Peyer's patch (tissue), 4 donors: ENCODE results near the gene TSN.

Experiments used
- CTCF ChIP-seq, 6 experiments: fragments of 450-650 bp in 4 of 6; fragments of 200-600 bp in 2 of 6; sonication (generic) in 1 of 6; IDR thresholded peaks; one replicate each; pipeline ENCODE4 v1.5.1; 2017 to 2019; ENCODE audit warnings: antibody characterized with exemption in 6 of 6, mild to moderate bottlenecking in 3 of 6, moderate library complexity in 1 of 6
- POLR2A ChIP-seq, 2 donors: fragments of 450-650 bp; IDR thresholded peaks; one replicate each; pipeline ENCODE4 v1.5.1; 2017; ENCODE audit warnings: antibody characterized with exemption in 2 of 2, mild to moderate bottlenecking in 2 of 2, moderate library complexity in 2 of 2

DNA sequence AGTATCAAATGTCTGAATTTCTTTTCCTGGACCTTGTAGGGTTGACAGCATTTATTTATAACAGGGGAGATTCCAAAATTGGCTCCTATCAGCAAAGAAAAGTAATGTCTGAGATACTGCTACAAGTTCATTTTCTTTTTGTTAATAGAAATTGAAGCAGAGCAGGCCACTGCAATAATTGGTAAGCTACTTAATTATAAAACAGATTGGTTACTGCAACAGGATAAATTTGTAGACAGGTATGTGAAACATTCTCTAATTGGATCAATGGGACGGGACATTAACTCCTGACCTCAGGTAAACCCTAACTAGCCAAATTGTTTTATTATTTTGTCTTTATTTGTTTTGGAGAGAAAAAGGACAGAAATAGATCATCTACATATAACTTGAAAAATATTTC lies 39.3 kb upstream of the TSN start:
- no peak for TF ChIP-seq CTCF (IDR thresholded peaks at IDR 0.05)
- no peak for TF ChIP-seq POLR2A (IDR thresholded peaks at IDR 0.05)
